ENCODE data around the gene REX1BD. TPM values are rescaled to one million over a fixed set of nuclear protein-coding genes. Genes with fewer than 3 reads are reported as not detected.

REX1BD gene
- total RNA-seq, 1 experiment from 2014 or later, result 97.1 TPM

DNA sequence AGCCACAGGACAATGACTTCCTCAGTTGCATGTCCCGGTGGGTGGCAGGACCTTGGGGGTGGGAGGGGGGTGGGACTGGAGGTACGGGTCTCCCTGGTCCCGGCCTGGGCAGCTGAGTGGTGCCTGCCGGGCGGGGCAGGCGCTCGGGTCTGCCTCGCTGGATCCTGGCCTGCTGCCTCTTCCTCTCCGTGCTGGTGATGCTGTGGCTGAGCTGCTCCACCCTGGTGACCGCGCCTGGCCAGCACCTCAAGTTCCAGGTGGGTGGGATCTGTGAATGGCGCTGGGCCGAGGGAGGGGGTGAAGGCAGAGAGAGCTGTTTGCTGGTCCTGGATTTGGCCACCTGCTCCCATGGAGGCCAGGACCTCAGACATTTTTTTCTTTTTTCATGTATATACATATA is 29.6 kb downstream of the REX1BD start (continued):
- no peak for TF ChIP-seq CBX3 (IDR thresholded peaks at IDR 0.05; ENCODE audit: low read depth)

DNA sequence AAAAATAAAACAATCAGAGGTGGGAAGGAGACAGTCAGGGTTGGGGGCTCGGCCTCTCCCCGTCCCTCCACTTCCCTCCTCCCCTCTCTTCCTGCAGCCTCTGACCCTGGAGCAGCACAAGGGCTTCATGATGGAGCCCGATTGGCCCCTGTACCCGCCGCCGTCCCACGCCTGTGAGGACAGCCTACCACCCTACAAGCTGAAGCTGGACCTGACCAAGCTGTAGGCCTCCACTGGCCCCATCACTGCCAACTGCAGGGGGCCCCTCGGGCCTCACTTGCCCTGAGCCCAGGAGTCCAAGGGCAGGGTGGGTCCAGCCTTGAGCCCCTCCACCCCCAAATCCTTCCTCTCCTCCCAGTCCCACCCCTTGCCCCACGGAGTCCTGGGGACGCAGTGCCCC is 31.7 kb downstream of the REX1BD start:
- no peak for ATAC-seq
- Histone ChIP-seq H3K27ac (ENCODE audit: low read depth, low read length) (no peak overlapping the region), H3K9ac (ENCODE audit: low read length) (no peak overlapping the region), H3K27me3 (ENCODE audit: insufficient read depth, low read length) (no peaks in the 10 kb centered on the region), H4K20me1 (ENCODE audit: insufficient read depth) (no peaks in the 10 kb centered on the region), H3K4me3 (replicated peaks in 1 of 2; ENCODE audit: low read depth in 1 of 2, low read length in 2 of 2) (no peak overlapping the region), H3K79me2 (ENCODE audit: insufficient read depth, low read length) (no peaks in the 10 kb centered on the region), H3K4me1 (ENCODE audit: control insufficient read depth in 1 of 2, insufficient read depth in 2 of 2, low read length in 2 of 2) (peaks cover 6 to 11% of the 10 kb centered on the region in 2 experiments; a peak in 3 of 4 replicates), H3K9me3 (ENCODE audit: control insufficient read depth in 1 of 2, insufficient read depth in 1 of 2, low read depth in 1 of 2, low read length in 2 of 2) (no peaks in the 10 kb centered on the region), H3K36me3 (ENCODE audit: control insufficient read depth in 1 of 2, insufficient read depth in 2 of 2, low read length in 2 of 2) (no peaks in the 10 kb centered on the region), H3K9me2 (ENCODE audit: insufficient read depth) (no peaks in the 10 kb centered on the region), H2AFZ (ENCODE audit: low read depth, low read length, poor library complexity, severe bottlenecking) (no peak overlapping the region), H3K4me2 (ENCODE audit: low read length) (no peak overlapping the region)
- POLR2A ChIA-PET, result no interaction called here
- BruUV-seq (replicated peaks), result no TSS peak
- no peak for DNase-seq (ENCODE audit: low read depth, low spot score)
- RAD21 ChIA-PET (ENCODE audit: low non-redundant PET in 1 of 2, low total read pairs in 2 of 2, uncharacterized antibody in 2 of 2, unreplicated experiment in 2 of 2), result no interaction called here
- CTCF ChIA-PET, result no interaction called here
- TF ChIP-seq FOSL1 (IDR thresholded peaks at IDR 0.05; ENCODE audit: low read depth), result no peak
- TF ChIP-seq, protein P1, sequence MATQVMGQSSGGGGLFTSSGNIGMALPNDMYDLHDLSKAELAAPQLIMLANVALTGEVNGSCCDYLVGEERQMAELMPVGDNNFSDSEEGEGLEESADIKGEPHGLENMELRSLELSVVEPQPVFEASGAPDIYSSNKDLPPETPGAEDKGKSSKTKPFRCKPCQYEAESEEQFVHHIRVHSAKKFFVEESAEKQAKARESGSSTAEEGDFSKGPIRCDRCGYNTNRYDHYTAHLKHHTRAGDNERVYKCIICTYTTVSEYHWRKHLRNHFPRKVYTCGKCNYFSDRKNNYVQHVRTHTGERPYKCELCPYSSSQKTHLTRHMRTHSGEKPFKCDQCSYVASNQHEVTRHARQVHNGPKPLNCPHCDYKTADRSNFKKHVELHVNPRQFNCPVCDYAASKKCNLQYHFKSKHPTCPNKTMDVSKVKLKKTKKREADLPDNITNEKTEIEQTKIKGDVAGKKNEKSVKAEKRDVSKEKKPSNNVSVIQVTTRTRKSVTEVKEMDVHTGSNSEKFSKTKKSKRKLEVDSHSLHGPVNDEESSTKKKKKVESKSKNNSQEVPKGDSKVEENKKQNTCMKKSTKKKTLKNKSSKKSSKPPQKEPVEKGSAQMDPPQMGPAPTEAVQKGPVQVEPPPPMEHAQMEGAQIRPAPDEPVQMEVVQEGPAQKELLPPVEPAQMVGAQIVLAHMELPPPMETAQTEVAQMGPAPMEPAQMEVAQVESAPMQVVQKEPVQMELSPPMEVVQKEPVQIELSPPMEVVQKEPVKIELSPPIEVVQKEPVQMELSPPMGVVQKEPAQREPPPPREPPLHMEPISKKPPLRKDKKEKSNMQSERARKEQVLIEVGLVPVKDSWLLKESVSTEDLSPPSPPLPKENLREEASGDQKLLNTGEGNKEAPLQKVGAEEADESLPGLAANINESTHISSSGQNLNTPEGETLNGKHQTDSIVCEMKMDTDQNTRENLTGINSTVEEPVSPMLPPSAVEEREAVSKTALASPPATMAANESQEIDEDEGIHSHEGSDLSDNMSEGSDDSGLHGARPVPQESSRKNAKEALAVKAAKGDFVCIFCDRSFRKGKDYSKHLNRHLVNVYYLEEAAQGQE (IDR thresholded peaks at IDR 0.05; ENCODE audit: low read depth), result no peak
- TF ChIP-seq SP1 (IDR thresholded peaks at IDR 0.05; ENCODE audit: low read depth), result no peak
- no peak for TF ChIP-seq CBX3 (IDR thresholded peaks at IDR 0.05; ENCODE audit: low read depth)
- no peak for TF ChIP-seq EZH2 (IDR thresholded peaks at IDR 0.05)
- TF ChIP-seq EGR1 (IDR thresholded peaks at IDR 0.05; ENCODE audit: low read depth), result no peak
- no peak for TF ChIP-seq ZFX (IDR thresholded peaks at IDR 0.05)
- no peak for TF ChIP-seq ELF1 (IDR thresholded peaks at IDR 0.05; ENCODE audit: borderline replicate concordance, low read depth)
- no peak for TF ChIP-seq POLR2A (IDR thresholded peaks at IDR 0.05; ENCODE audit: borderline replicate concordance, extremely low read depth, insufficient read depth, insufficient read length)
- TF ChIP-seq, protein P2, sequence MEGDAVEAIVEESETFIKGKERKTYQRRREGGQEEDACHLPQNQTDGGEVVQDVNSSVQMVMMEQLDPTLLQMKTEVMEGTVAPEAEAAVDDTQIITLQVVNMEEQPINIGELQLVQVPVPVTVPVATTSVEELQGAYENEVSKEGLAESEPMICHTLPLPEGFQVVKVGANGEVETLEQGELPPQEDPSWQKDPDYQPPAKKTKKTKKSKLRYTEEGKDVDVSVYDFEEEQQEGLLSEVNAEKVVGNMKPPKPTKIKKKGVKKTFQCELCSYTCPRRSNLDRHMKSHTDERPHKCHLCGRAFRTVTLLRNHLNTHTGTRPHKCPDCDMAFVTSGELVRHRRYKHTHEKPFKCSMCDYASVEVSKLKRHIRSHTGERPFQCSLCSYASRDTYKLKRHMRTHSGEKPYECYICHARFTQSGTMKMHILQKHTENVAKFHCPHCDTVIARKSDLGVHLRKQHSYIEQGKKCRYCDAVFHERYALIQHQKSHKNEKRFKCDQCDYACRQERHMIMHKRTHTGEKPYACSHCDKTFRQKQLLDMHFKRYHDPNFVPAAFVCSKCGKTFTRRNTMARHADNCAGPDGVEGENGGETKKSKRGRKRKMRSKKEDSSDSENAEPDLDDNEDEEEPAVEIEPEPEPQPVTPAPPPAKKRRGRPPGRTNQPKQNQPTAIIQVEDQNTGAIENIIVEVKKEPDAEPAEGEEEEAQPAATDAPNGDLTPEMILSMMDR (IDR thresholded peaks at IDR 0.05 in 2 of 3, conservative IDR thresholded peaks at IDR 0.05 in 1 of 3; ENCODE audit: borderline replicate concordance in 1 of 3, insufficient read depth in 1 of 3, low read depth in 2 of 3, low read length in 2 of 3), result no peak
- intact Hi-C loops (cut with micrococcal nuclease), result no loop called here

Measured in HCT116 (cell line).